Omental fat pad (tissue), 4 donors: Measurements from ENCODE around the gene DCC. TPM values are rescaled to one million over a fixed set of nuclear protein-coding genes. Genes with fewer than 3 reads are reported as not detected.
"Not testable (repeated sequence)": the region's sequence is repeated elsewhere in the genome, so short reads cannot be mapped to it uniquely, and the experiment has no call there.

Experiments used
- ATAC-seq: fragments of 150-250 bp; one replicate; pipeline ENCODE4 v1.9.1; 2016; ENCODE audit warnings: mild to moderate bottlenecking, moderate library complexity; ENCODE audit not compliant: low FRiP score
- DNase-seq: peaks from one replicate; pipeline ENCODE4 v3.0.0-alpha.2; 2019; ENCODE audit warnings: low spot score
- total RNA-seq, 4 donors: library from RNA; depleted of rRNA; stranded (reverse); fragments of >200 nt; gene quantifications; one replicate each; pipeline ENCODE4 v1.1.0, GENCODE V29; 2016
- TF ChIP-seq, protein P1 (sequence below), 3 donors: fragments of 450-650 bp; IDR thresholded peaks; one replicate each; pipeline ENCODE4 v1.5.1; 2016 to 2017; ENCODE audit warnings: antibody characterized with exemption in 3 of 3, mild to moderate bottlenecking in 3 of 3, moderate library complexity in 2 of 3

The DCC gene
- total RNA-seq, 4 donors from 2014 or later = 0.12 to 0.63 TPM; not detected in 2

DNA sequence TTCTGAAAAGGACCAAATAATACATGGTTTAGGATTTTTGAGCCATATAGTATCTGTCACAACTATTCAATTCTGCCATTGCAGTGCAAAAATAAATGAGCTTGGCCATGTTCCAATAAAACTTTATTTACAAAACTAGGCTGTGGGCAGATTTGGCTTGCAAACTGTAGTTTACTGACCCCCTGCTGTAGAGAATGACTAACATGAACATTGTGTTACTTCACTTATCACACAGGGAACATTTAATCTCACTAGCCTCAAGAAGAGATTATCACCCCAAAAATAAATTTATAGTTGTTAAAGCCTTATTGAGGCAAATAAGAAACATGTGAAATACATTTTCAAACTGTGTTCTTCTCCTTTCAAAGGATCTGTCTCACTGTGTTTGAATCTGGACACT, 1118.3 kb downstream of the DCC start:
- DNase-seq (no peak), ATAC-seq (no peak)
- TF ChIP-seq, protein P1, sequence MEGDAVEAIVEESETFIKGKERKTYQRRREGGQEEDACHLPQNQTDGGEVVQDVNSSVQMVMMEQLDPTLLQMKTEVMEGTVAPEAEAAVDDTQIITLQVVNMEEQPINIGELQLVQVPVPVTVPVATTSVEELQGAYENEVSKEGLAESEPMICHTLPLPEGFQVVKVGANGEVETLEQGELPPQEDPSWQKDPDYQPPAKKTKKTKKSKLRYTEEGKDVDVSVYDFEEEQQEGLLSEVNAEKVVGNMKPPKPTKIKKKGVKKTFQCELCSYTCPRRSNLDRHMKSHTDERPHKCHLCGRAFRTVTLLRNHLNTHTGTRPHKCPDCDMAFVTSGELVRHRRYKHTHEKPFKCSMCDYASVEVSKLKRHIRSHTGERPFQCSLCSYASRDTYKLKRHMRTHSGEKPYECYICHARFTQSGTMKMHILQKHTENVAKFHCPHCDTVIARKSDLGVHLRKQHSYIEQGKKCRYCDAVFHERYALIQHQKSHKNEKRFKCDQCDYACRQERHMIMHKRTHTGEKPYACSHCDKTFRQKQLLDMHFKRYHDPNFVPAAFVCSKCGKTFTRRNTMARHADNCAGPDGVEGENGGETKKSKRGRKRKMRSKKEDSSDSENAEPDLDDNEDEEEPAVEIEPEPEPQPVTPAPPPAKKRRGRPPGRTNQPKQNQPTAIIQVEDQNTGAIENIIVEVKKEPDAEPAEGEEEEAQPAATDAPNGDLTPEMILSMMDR (IDR thresholded peaks at IDR 0.05) = no peak

DNA sequence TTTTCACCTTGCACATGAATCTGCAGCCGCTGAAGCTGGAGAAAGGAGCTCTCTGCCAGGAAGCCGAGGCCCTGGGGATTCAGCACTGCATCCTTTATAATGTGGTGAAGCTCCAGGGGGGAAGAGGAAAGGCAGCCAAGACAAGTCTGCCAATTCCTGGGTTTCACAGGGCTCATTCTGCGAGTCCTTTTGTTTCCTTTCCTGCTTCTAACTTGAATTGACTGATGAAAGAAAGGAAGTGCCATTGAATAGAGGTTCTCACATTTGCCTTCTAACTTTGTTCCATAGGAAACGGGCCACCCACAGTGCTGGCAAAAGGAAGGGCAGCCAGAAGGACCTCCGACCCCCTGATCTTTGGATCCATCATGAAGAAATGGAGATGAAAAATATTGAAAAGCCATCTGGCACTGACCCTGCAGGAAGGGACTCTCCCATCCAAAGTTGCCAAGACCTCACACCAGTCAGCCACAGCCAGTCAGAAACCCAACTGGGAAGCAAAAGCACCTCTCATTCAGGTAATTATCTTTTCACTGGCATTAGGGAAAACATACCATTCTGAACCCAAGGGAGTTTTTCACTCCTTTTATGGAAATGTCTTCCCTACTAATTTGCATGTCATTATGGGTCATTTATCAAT, 1119.1 kb downstream of the DCC start:
- TF ChIP-seq, protein P1 (IDR thresholded peaks at IDR 0.05) = no peak
- DNase-seq (no peak), ATAC-seq (no peak)

DNA sequence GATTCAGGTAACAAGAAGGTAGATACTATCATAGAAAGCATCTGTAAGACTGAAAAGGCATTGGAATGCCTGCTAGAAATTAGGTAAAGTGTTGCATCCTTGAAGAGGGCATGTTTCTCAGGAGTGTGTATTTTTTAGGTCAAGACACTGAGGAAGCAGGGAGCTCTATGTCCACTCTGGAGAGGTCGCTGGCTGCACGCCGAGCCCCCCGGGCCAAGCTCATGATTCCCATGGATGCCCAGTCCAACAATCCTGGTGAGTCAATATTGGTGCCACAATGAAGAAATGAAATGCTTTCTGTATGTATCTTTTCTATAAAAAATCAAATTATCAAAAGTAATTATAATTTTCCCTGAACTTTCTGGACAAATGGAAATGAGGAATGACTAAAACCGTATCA, 1127.8 kb downstream of the DCC start:
- DNase-seq (no peak), ATAC-seq (no peak)
- TF ChIP-seq, protein P1 (IDR thresholded peaks at IDR 0.05) = no peak

DNA sequence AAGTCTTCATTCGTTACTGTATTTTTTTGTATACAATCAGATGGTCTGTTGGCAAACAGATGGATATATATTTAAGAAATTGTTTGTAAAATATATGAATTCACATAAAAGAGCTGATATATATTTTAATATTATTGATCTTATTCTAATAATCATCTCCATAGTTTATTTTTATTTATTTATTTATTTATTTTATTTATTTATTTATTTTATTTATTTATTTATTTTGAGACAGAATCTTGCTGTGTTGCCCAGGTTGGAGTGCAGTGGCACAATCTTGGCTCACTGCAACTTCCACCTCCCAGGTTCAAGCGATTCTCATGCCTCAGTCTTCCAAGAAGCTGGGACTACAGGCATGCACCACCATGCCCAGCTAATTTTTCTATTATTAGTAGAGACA, 1128.2 kb downstream of the DCC start:
- ATAC-seq, DNase-seq: not testable (repeated sequence)

DNA sequence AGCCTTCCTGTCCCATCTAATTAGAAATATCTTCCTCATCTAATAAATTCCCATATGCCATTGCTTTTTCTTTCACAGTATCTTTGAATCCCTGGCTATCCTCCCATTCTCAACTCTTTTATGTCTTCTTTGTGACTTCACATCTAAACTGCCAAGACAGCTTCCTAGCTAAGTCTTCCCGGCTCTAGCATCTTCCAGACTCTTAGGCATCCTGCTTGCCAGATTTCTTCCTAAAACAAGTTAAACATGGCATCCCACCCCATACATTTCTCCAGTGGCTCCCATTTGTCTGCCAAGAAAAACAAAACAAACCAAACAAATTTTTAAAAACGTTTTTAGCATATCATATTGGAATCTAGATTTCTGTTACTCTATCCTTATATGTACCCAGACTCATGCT, 1132.5 kb downstream of the DCC start:
- DNase-seq (no peak), ATAC-seq (no peak)
- TF ChIP-seq, protein P1 (IDR thresholded peaks at IDR 0.05) = no peak

DNA sequence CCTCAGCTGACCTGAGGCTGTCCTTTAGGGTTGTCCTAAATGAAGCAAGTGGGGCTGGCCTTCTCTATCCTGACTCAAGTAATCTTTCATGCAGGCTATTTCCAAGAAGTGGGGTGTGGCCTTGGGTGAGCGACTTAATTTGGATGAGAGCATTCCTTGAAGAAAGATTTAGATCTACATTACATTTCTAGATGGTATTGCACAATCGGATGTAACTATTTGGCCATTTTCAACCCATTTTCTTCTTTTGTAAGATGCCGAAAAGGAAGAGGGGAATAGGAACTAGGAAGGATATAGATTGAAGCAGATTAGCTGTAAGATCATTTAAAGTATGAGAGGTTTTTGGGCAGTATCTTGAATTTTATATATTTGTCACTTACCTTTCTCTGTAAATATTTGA, 1138.2 kb downstream of the DCC start:
- DNase-seq = no peak
- ATAC-seq = no peak
- TF ChIP-seq, protein P1 (IDR thresholded peaks at IDR 0.05) = no peak

DNA sequence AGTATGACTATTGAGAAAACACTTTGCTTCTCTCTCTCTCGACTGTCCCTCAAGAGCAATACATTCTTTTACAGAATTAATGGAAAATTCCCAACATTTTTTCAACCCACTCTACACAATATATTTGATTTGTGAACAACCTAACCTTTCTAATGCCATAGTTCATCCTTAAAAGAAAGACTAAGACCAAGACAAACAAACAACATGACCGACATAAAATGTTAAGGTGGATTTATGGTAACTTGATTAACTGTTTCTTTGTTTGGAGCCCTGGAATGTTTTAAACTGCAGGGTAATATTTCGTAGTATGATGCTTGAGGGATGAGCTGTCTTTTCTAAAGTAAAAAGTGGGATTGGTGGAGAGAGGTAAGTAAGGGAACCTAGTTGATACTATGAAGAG, 1146.3 kb downstream of the DCC start:
- DNase-seq (no peak), ATAC-seq (no peak)
- TF ChIP-seq, protein P1 (IDR thresholded peaks at IDR 0.05) = no peak
